NOMO-1 treated with dmso at 0.1 percent for 144 hours (cell line): Measurements from ENCODE around the gene PARP8.
"Not testable (repeated sequence)": the region's sequence is repeated elsewhere in the genome, so short reads cannot be mapped to it uniquely, and the experiment has no call there.

Experiments used
- DNase-seq: peaks from one replicate; lab custom pipeline; 2025; ENCODE audit not compliant: unreplicated experiment; lab: John Stamatoyannopoulos, UW

PARP8 gene

GRCh38 chr5:50767588-50767987 is 101.2 kb downstream of the PARP8 start:
- DNase-seq: no peak

DNA sequence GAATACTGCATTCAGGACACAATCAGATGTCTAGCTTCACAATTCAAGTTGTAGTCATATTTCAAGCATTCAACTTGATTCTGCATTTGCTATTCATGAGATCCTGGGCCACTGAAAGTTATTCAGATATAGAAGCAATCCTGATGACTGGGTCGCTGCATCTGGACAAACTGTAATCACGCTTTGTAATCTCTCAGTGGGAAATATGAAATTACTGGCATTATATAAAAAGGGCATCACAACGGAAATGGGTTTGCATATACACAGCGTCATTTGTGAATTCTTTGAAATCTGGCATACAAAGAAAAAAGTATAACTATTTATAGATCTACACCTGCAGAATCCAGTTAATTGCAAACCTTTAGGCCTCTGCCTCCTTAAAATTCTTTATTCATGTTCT is 102.2 kb downstream of the PARP8 start:
- no peak for DNase-seq

DNA sequence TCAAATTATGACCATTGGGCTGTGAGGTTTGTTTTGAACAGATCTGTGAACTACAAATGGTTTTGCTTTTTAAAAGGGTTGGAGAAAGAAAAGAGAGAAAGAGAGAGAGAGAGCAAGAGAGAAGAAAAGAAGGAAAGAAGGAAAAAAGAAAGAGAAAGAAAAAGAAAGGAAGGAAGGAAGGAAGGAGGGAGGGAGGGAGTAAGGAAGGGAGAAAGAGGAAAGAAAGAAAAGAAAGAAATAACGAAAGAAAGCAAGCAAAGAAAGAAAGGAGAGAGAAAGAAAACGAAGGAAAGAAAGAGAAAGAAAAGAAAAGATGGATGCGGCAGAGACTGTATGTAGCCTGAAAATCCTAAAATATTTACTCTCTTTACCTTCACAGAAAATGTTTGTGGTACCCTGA is 104.0 kb downstream of the PARP8 start:
- DNase-seq: no peak

GRCh38 chr5:50774446-50775175 is 108.2 kb downstream of the PARP8 start:
- not testable (repeated sequence) for DNase-seq

- no peak for DNase-seq
These were observed 119.6 kb downstream of the PARP8 start for GRCh38 chr5:50786073-50786472.

DNA sequence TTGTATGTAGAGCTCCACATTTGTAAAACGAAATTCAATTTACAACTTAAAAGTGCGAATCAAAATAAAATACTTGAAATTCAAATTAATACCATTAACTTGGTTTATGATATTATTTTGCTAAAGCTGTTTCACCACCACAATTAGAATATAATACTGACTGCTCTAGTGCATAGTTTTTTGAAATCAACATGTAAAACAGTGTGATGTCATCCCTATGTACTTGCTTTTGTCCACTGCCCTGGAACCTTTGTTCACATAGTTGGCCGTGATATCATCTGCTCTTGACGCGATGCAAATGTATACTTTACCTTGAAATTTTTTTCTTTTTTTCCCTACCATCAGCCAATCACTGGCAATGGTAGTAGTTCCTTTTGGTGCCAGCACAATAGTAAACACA is 125.4 kb downstream of the PARP8 start:
- no peak for DNase-seq

DNA sequence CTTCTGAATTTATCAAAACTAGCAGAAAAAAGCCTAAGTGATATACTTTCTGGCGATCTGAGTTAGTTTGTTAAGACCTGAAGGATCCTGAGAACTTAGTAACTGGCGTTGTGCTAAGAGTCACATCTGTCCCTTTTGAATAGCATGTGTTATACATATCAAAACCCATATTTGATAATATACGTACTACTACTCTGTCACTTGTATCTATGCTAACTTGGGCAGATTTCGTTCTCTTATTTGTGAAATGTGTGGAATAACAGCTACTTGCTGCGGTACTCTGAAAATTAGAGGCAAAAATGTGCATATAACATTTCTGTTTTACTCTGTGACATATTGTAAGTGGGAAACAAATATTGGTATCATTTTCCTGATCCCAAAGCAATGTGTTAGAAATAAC is 126.4 kb downstream of the PARP8 start:
- DNase-seq: no peak

- DNase-seq: no peak
These were observed 128.4 kb downstream of the PARP8 start for GRCh38 chr5:50794812-50795211.

DNA sequence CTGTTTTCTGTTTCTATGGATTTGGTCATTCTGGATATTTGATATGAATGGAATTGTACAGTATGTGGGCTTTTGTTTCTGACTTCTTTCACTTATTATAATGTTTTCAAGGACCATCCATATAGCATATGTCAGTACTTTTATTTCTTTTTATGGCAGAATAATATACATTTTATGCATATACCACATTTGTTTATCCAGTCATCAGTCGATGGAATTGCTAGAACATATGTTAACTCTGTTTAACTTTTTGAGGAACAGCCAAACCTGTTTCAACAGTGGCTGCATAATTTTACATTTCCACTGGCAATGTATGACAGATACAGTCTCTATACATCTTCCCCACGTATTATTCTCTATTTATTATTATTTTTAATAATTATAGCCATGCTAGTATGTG is 131.6 kb downstream of the PARP8 start:
- DNase-seq: no peak

DNA sequence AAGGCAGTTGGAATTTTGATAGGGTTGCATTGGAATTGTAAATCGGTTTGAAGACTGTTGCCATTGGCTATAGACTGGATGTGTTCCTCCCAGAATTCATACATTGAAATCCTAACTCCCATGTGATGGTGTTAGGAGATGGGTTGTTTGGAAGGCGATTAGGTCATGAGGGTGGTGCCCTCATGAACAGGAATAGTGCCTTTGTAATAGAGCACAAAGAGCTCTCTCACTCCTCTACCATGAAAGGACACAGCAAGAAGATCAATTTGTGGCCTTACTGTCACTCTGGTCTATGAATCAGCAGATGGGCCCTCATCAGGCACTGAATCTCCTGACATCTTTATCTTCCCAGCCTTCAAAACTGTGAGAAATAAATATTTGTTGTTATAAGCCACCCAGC is 133.2 kb downstream of the PARP8 start:
- no peak for DNase-seq

DNA sequence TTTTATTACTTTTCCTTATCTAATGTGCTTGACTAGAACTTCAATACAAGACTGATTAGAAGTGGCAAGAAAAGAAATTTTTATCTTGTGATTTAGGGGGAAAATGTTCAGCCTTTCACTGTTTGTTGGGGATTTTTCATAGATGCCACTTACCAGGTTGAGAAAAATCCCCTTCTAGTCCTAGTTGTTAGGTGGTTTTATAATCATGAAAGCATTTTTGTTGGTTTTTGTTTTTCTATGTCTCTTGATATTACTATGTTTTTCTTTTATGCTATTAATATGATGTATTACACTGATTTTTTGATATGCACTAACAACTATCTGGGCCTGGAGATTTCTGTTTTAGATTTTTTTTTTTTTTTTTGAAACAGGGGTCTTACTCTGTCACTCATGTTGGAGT is 134.0 kb downstream of the PARP8 start:
- no peak for DNase-seq

- DNase-seq: no peak
These were observed 141.2 kb downstream of the PARP8 start for GRCh38 chr5:50807661-50808060.

GRCh38 chr5:50808406-50808805 is 142.0 kb downstream of the PARP8 start:
- no peak for DNase-seq

DNA sequence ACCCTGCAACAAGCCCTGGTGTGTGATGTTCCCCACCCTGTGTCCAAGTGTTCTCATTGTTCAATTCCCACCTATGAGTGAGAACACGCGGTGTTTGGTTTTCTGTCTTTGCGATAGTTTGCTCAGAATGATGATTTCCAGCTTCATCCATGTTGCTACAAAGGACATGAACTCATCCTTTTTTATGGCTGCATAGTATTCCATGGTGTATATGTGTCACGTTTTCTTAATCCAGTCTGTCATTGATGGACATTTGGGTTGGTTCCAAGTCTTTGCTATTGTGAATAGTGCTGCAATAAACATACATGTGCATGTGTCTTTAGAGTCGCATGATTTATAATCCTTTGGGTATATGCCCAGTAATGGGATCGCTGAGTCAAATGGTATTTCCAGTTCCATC is 145.3 kb downstream of the PARP8 start:
- DNase-seq: not testable (repeated sequence)

DNA sequence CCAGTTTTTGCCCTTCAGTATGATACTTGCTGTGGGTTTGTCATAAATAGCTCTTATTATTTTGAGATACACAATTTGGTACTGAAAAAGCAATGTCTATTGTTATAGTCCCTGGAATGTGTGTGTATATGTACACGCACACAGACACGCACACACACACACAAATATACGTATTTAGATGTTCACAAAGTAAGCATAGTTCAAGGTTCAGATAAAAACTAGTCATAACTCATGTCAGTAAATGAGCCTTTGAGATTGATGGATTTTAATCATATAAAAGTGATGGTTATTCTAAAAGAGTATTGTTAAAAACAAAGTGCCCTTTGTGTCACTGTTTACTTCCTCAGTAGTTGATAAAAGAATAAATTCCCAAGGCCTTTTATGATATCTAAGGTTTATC is 147.3 kb downstream of the PARP8 start:
- no peak for DNase-seq

- no peak for DNase-seq
These were observed 148.1 kb downstream of the PARP8 start for GRCh38 chr5:50814556-50814955.

DNA sequence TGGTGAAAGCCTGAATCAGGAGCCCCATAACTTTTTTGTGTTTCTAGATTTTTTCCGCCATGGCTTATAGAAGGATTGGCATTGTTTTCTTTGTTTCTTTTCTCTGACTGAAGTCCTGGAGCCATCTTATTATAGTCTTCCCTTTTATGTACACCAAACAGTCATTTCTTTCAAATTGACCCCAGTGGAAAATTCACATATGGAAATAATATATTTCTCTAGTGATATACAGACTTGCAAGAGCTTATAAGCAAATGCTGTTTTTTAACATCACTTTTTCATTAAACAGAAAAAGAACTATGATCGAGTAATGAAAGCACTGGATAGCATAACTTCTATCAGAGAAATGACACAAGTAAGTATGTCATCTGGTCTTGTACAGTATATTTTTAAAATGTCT is 155.6 kb downstream of the PARP8 start:
- DNase-seq: no peak

DNA sequence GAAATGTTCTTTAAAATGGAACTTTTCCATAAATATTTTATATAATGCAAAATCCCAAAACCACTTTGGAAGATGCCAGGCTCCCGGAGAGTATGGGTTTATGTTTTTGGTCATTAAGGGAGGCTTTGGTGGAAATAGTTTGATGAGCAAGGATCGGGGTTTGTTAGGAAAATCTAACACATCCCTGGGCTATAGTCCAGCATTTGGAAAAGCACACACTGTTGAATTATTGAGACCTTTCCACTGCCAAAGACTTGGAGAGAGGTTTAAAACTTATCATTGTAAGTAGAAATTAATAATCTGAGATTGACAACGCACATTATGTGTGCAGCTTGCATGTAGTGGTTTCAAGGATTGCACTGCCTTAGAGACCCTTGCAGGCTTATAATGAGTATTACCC is 156.3 kb downstream of the PARP8 start:
- no peak for DNase-seq

GRCh38 chr5:50823568-50823967 is 157.1 kb downstream of the PARP8 start:
- no peak for DNase-seq

DNA sequence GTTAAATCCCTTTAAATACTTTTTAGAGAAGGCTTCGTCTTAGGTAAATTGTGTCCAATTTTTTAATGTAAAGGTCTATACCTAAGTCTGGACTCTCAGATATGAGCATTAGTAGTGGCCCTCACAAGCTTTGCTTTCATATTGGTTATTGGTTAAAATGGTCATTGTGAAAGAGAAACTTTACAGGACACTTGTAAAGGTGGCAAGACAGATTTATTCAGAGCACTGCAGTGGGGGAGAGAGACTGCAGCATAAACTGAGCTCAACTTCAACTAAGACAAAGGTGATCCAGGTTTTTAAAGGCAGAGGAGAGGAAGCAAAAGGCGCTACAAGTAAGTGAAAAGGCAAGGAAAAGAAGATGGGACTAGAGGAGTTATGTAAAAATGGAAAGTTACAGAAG is 157.7 kb downstream of the PARP8 start:
- no peak for DNase-seq

- no peak for DNase-seq
These were observed 161.2 kb downstream of the PARP8 start for GRCh38 chr5:50827516-50828247.

- no peak for DNase-seq
These were observed 162.6 kb downstream of the PARP8 start for GRCh38 chr5:50829023-50829422.
